Measurements from ENCODE around the gene NFIB.

Gene NFIB

GRCh38 chr9:14344941-14345353 lies 31.0 kb upstream of the NFIB start:
- DNase-seq: no peak

- DNase-seq: no peak
Measured at GRCh38 chr9:14344053-14344524, 30.1 kb upstream of the NFIB start.

GRCh38 chr9:14343261-14344031 lies 29.5 kb upstream of the NFIB start:
- DNase-seq: no peak

- no peak for DNase-seq
Measured at GRCh38 chr9:14342736-14343135, 28.8 kb upstream of the NFIB start.

DNA sequence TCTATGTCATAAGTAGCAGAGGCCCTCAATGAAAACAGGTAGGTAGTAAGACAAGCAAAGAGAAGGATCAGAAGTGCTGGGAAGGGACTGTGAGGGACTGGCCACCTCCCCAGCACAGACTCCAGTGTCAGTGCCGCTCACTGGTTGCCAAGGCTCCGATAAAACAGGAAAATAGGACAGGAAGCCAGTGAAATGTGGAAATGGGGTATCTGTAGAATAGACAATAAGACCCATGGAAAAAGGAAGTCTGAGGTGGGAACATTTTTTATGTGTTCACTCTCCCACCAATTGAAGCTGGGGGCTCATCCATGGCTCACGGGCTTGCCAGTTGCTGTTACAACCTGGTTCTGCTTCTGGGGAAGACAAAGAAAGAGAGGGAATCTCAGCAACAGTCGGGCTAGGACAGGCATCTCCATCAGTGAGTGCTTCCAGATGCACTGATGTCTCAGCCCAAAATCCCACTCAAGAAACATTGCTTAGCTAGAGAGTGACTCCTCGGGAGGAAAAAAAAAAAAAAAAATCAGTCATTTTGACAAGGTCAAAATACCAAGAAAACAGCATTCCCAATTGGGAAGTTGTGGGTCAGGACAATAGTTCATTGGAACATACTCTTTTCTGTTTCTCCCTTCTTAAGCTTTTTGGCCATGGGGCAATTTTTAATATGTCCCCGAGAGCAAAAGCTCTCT lies 27.6 kb upstream of the NFIB start:
- DNase-seq: no peak

- no peak for DNase-seq
Measured at GRCh38 chr9:14340994-14341393, 27.1 kb upstream of the NFIB start.

- DNase-seq: no peak
Measured at GRCh38 chr9:14340219-14340873, 26.4 kb upstream of the NFIB start.

DNA sequence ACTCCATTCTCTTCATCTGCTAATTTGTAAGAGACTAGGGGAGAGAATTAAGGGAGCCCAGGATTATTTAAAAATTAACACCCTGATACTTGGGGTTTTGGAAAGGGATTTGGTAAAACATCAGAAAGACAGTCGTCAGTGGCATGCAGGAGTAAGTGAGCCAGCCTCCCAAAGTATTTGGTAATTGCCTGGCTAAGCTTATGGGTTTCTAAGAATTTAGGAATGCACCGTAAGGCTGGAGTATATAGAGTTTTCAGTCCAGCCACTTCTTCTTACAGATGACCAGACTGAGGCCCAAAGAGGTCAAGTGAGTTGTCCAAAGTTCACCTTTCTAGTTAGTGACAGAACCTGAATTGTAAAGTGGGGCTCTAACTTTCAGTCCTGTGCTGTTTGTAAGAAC lies 25.8 kb upstream of the NFIB start:
- DNase-seq: no peak

- no peak for DNase-seq
Measured at GRCh38 chr9:14337615-14338014, 23.7 kb upstream of the NFIB start.

- no peak for DNase-seq
Measured at GRCh38 chr9:14336244-14336643, 22.3 kb upstream of the NFIB start.

GRCh38 chr9:14331120-14331519 lies 17.2 kb upstream of the NFIB start:
- DNase-seq: no peak

- no peak for DNase-seq
Measured at GRCh38 chr9:14327036-14327435, 13.1 kb upstream of the NFIB start.

GRCh38 chr9:14326264-14326826 lies 12.4 kb upstream of the NFIB start:
- no peak for DNase-seq

- DNase-seq: no peak
Measured at GRCh38 chr9:14325147-14325546, 11.2 kb upstream of the NFIB start.

DNA sequence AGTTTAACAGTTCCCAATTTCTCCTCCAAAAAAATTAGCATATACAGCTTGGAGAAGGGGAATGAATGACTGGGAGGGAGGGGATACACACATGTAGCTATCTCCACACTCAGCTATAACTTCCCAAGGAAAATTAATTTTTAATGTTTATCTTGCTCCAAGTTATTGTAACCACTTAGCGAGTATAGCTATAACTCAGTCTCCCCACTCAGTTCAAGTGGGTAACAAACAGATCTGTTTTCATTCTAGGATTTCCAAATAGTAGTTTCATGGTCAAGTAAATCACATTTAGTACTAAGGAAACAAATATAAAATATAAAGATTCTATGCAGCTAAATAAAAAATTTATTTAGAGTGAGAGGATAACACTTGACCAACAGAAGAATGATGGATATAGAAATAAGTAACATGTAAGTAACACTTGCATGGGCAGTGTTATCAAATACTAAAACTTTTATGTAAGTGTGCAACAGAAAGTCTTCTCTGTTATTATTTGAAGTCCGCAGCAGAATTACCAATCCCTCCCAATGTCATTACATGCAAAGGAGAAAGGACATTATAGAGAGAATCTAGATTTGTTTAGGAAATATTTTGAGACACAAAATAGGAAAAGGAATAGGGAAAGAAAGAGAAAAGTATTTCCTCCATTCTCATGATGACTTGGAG lies 10.2 kb upstream of the NFIB start:
- DNase-seq: no peak

DNA sequence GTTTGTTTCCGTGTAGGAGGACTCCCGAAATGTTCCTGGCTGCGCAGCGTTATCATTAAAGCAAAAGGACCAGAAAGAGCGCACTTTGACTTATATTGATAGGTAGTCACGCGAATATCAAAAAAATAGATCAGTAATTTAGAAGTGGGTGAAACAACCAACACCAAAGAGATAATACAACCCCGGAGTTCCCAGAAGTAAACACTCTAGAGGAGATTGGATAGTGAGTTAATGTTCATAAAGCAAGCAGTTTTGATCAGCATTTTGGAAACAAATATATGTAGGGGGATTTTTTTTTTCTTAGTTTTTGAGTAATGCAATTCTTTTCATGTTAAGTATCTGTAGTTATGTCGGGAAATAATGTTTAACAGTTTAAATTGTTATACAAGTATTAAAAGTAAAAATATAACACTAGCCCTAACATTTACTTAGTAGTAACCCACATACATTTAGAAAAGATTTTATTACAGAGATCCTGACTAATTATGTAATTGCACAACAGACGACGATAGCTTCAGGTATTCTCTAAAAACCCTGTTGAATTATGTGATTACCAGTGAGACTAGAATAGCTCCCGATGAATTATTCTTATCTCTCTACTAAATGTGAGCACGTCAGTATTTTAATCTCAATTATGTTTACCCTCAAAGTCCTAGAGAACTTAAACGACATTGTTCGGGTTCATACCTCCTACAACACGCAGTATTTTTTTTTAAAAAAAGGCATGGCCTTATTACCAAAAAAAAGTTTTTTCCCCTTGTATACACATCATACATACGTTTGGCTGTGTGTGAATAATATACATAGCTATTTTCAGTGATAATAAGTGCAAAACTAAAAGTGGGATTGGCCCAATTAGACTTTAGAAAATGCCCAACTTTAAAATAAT lies 9.4 kb upstream of the NFIB start:
- peak in 1 of 2 donors; percentile 27 for DNase-seq

GRCh38 chr9:14322211-14323082 lies 8.5 kb upstream of the NFIB start:
- DNase-seq: peak; percentile 78 to 87

GRCh38 chr9:14321517-14322130 lies 7.7 kb upstream of the NFIB start:
- DNase-seq: no peak

GRCh38 chr9:14320271-14321181 lies 6.6 kb upstream of the NFIB start:
- peak; percentile 30 to 73 for DNase-seq

All from inflammatory macrophage treated with lipopolysaccharide for 1 hour (primary cell).